Esophagus squamous epithelium (tissue), 5 donors: ENCODE results near the gene MRO. TPM values are rescaled to one million over a fixed set of nuclear protein-coding genes. Genes with fewer than 3 reads are reported as not detected.
"Not testable (repeated sequence)": the region's sequence is repeated elsewhere in the genome, so short reads cannot be mapped to it uniquely, and the experiment has no call there.

ENCODE experiments used
- DNase-seq: peaks from one replicate; lab custom pipeline; 2025; lab: John Stamatoyannopoulos, UW
- H3K27ac ChIP-seq, 4 donors: fragments of 200-600 bp; sonication (generic); one replicate each; pipeline ENCODE4 v1.5.1; 2016 to 2019; ENCODE audit warnings: mild to moderate bottlenecking in 1 of 4
- H3K27me3 ChIP-seq, 4 donors: fragments of 200-600 bp; sonication (generic); 1 replicate in 3 of 4; 2 replicates in 1 of 4; pipeline versions ENCODE4 v1.5.1 to v1.6.0; 2017 to 2021; ENCODE audit warnings: antibody characterized with exemption in 1 of 4
- H3K36me3 ChIP-seq, 3 donors: fragments of 200-600 bp; sonication (generic); one replicate each; pipeline ENCODE4 v1.5.1; 2016 to 2019
- H3K4me1 ChIP-seq, 3 donors: fragments of 200-600 bp; sonication (generic); one replicate each; pipeline ENCODE4 v1.5.1; 2017 to 2019
- H3K4me3 ChIP-seq, 4 donors: fragments of 200-600 bp; sonication (generic); 1 replicate in 3 of 4; 2 replicates in 1 of 4; pipeline ENCODE4 v1.5.1; 2016 to 2019; ENCODE audit warnings: mild to moderate bottlenecking in 2 of 4, moderate library complexity in 1 of 4
- H3K9me3 ChIP-seq, 3 donors: fragments of 200-600 bp; sonication (generic); one replicate each; pipeline ENCODE4 v1.5.1; 2016 to 2019
- POLR2A ChIP-seq, 4 donors: fragments of 450-650 bp; IDR thresholded peaks; one replicate each; pipeline ENCODE4 v1.6.1; 2017; ENCODE audit warnings: antibody characterized with exemption in 4 of 4, mild to moderate bottlenecking in 4 of 4, moderate library complexity in 3 of 4
- WGBS, 2 donors: methylation state at CpG; one replicate each; pipeline ENCODE4 v1.1.5; 2018; 5-methylcytosine and 5-hydroxymethylcytosine counted together
- intact Hi-C: fragments of 100-400 bp; cut with DNase I; formaldehyde crosslinking; loops from one replicate; pipeline ENCODE4 v1.15.0; 2022
- total RNA-seq, 4 donors: library from RNA; depleted of rRNA; stranded (reverse); fragments of >200 nt; gene quantifications; one replicate each; pipeline ENCODE4 v1.1.0, GENCODE V29; 2016
- TF ChIP-seq, protein P1 (sequence below), 6 experiments: fragments of 450-650 bp in 4 of 6; fragments of 200-600 bp in 2 of 6; sonication (generic) in 2 of 6; IDR thresholded peaks; one replicate each; pipeline ENCODE4 v1.5.1; 2016 to 2019; ENCODE audit warnings: antibody characterized with exemption in 6 of 6, mild to moderate bottlenecking in 4 of 6, moderate library complexity in 4 of 6
- donor health status: DM: yes; HTN: yes; CAD: no.

The MRO gene
- total RNA-seq, 4 donors from 2014 or later, result 0.13 to 1.7 (median 0.83) TPM

- Histone ChIP-seq H3K27me3 (peaks cover 0 to 21% (median 0%) of the 10 kb centered on the region in 4 donors), H3K9me3 (no peaks in the 10 kb centered on the region), H3K4me3 (no peak overlapping the region), H3K27ac (no peak overlapping the region), H3K36me3 (no peaks in the 10 kb centered on the region), H3K4me1 (no peaks in the 10 kb centered on the region)
- DNase-seq, result no peak
- 24 to 32% methylated on average over 2 to 3 of the region's 3 CpGs for WGBS, 2 donors
- intact Hi-C loops, result no loop called here
- no peak for TF ChIP-seq POLR2A (IDR thresholded peaks at IDR 0.05)
- TF ChIP-seq, protein P1, sequence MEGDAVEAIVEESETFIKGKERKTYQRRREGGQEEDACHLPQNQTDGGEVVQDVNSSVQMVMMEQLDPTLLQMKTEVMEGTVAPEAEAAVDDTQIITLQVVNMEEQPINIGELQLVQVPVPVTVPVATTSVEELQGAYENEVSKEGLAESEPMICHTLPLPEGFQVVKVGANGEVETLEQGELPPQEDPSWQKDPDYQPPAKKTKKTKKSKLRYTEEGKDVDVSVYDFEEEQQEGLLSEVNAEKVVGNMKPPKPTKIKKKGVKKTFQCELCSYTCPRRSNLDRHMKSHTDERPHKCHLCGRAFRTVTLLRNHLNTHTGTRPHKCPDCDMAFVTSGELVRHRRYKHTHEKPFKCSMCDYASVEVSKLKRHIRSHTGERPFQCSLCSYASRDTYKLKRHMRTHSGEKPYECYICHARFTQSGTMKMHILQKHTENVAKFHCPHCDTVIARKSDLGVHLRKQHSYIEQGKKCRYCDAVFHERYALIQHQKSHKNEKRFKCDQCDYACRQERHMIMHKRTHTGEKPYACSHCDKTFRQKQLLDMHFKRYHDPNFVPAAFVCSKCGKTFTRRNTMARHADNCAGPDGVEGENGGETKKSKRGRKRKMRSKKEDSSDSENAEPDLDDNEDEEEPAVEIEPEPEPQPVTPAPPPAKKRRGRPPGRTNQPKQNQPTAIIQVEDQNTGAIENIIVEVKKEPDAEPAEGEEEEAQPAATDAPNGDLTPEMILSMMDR (IDR thresholded peaks at IDR 0.05), result no peak
Observed at GRCh38 chr18:50790948-50791347, 28.9 kb downstream of the MRO start.

DNA sequence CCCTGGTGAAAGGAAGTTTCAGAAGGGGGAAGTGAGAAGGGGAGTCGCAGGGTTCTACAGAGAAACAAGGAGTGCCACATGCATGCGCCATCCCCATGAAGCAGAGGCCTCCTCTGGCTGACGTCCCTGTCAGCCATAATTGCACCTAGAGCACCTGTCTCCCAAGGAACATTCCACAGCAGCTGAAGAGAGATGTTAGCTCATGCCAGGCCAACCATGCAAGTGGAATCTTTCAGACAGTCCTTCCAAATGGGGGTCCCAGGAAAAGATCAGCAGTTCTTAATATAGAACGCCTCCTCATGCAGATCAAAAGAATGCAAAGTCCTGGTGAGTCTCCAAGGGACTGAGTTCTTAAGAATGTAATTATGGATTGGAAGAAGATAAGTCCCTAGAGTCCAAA lies 29.6 kb downstream of the MRO start:
- peaks cover 0 to 14% (median 0%) of the 10 kb centered on the region in 4 donors for H3K27me3 ChIP-seq
- H3K27ac ChIP-seq, result no peak overlapping the region
- DNase-seq, result no peak
- H3K36me3 ChIP-seq, result no peaks in the 10 kb centered on the region
- TF ChIP-seq, protein P1 (IDR thresholded peaks at IDR 0.05), result no peak
- TF ChIP-seq POLR2A (IDR thresholded peaks at IDR 0.05), result no peak
- H3K9me3 ChIP-seq, result no peaks in the 10 kb centered on the region
- H3K4me3 ChIP-seq, result no peak overlapping the region
- H3K4me1 ChIP-seq, result no peaks in the 10 kb centered on the region
- WGBS, 2 donors, result 60 to 81% methylated on average over 3 to 4 of the region's 4 CpGs
- intact Hi-C loops, result no loop called here

GRCh38 chr18:50788284-50788683 lies 31.5 kb downstream of the MRO start:
- DNase-seq, result no peak
- H3K9me3 ChIP-seq, result no peaks in the 10 kb centered on the region
- H3K4me1 ChIP-seq, result no peaks in the 10 kb centered on the region
- H3K27me3 ChIP-seq, result no peaks in the 10 kb centered on the region
- intact Hi-C loops, result no loop called here
- no peak overlapping the region for H3K27ac ChIP-seq
- TF ChIP-seq, protein P1 (IDR thresholded peaks at IDR 0.05), result no peak
- no peak for TF ChIP-seq POLR2A (IDR thresholded peaks at IDR 0.05)
- no peaks in the 10 kb centered on the region for H3K36me3 ChIP-seq
- whole genome bisulfite sequencing, 2 donors, result 64 to 80% methylated on average over 4 to 6 of the region's 6 CpGs
- no peak overlapping the region for H3K4me3 ChIP-seq

DNA sequence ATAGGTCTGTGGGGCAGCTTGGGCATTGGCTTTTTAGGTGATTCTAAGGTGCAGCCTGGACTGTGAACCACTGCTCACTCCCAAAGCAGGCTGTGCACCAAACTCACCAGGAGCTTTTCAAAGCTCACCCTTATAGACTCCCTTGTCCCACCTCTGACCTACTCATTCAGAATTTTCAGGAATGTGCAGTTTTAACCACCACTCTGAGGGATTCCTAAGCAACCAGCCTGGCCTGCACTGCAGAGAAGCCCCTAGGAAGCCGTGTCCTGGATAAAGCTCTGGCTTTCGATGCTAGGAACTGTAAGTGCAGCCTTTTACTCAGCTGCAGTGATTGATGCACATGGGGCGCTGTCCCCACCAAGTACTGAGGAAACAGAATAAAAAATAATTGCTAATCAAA lies 33.0 kb downstream of the MRO start:
- no peaks in the 10 kb centered on the region for H3K27me3 ChIP-seq

GRCh38 chr18:50783553-50783952 lies 36.3 kb downstream of the MRO start:
- H3K27me3 ChIP-seq, result no peaks in the 10 kb centered on the region
- TF ChIP-seq POLR2A (IDR thresholded peaks at IDR 0.05), result no peak
- TF ChIP-seq, protein P1 (IDR thresholded peaks at IDR 0.05), result no peak
- no peaks in the 10 kb centered on the region for H3K36me3 ChIP-seq
- intact Hi-C loops, result no loop called here
- no peak for DNase-seq
- no peak overlapping the region for H3K4me3 ChIP-seq
- no peak overlapping the region for H3K27ac ChIP-seq
- 57 to 90% methylated on average over 2 to 3 of the region's 3 CpGs for WGBS, 2 donors
- H3K4me1 ChIP-seq, result no peaks in the 10 kb centered on the region
- no peaks in the 10 kb centered on the region for H3K9me3 ChIP-seq

More for the DNA sequence above, 33.0 kb downstream of the MRO start:
- no peak for TF ChIP-seq POLR2A (IDR thresholded peaks at IDR 0.05)
- TF ChIP-seq, protein P1 (IDR thresholded peaks at IDR 0.05), result no peak
- intact Hi-C loops, result no loop called here
- Histone ChIP-seq H3K36me3 (no peaks in the 10 kb centered on the region), H3K4me1 (no peaks in the 10 kb centered on the region), H3K27ac (no peak overlapping the region), H3K4me3 (no peak overlapping the region), H3K9me3 (no peaks in the 10 kb centered on the region)
- 89 to 90% methylated on average over 2 to 3 of the region's 3 CpGs for WGBS, 2 donors
- DNase-seq, result no peak

DNA sequence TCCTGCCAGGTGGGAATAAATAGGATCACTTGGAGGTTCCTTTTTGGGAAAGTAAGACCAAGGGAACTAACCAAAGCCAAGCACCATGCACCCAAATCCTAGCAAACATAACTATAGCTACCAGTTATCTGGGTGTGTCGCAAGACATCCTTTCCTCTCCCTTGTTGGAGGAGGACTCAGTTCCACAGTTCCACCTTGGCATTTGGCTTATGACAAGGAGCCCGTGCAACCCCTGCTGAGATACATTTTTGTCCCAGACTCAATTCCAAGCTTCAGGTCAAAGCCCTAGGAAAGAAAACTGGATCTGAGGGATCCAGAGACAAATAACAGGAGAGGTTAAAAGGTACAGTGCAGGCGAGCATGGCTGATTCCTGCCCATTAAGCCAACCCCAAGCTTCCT lies 40.8 kb downstream of the MRO start:
- H3K4me3 ChIP-seq, H3K4me1 ChIP-seq, intact Hi-C loops, H3K36me3 ChIP-seq, H3K27me3 ChIP-seq, DNase-seq, H3K27ac ChIP-seq, H3K9me3 ChIP-seq: not testable (repeated sequence)
- 59 to 70% methylated on average over 3 of the region's 3 CpGs for WGBS, 2 donors
